ENCODE measurements around the gene PRKCE. TPM values are rescaled to one million over a fixed set of nuclear protein-coding genes. Genes with fewer than 3 reads are reported as not detected.
A peak's percentile ranks its signal among the peaks of the same experiment; 100 is the strongest.

PRKCE gene
- polyA plus RNA-seq, 1 of the 3 experiments (the other 2 are of a cell fraction) = 16.3 TPM

DNA sequence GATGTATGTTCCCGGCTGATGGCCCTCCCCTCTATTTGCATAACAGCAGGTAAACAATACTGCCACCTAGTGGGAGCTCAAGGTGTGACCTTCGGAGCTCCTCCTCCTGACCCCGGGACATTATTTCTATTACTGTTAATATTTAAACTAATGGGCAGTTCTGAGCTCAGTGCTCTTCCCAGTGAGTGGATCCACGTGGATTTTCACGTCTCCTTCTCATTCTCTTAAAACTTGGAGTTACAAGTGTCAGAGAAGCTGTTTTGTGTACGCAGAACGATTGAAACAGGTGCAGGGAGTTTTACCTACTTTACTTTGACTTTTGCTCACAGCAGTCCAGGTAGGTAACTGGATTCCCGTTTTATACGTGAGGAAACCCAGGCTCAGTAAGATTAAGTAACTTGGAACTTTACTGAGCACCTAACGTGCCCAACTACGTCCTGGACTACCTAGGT, 127.3 kb downstream of the PRKCE start:
- POLR2A ChIA-PET = interaction anchor here (1.1 kb wide), 1 partner anchor 35 kb away, joined by 4 read pairs; no protein-coding TSS in a partner anchor
- CTCF ChIA-PET = interaction anchor here (0.6 to 9.6 kb wide), 70 partner anchors 8 to 1552 kb away, joined by 3 to 59 read pairs (median 4); partner anchors contain the start of gene PRKCE

More for the DNA sequence above, 127.3 kb downstream of the PRKCE start:
- Histone ChIP-seq H3K27me3 (ENCODE audit: insufficient read depth) (no peaks in the 10 kb centered on the region), H3K9me2 (no peaks in the 10 kb centered on the region), H2AFZ (ENCODE audit: low read depth) (no peak overlapping the region), H3K9me3 (no peaks in the 10 kb centered on the region), H3K27ac (ENCODE audit: low read depth in 2 of 2, low read length in 1 of 2) (no peak overlapping the region), H4K20me1 (ENCODE audit: insufficient read depth) (peaks cover 6% of the 10 kb centered on the region; the same call in 1 of the 2 replicates), H3K9ac (no peak overlapping the region), H3F3A (replicated peaks; ENCODE audit: insufficient read depth) (no peaks in the 10 kb centered on the region), H3K4me3 (ENCODE audit: low read depth in 2 of 2, low read length in 1 of 2) (no peak overlapping the region), H3K4me2 (no peak overlapping the region), H3K4me1 (ENCODE audit: control insufficient read depth in 1 of 2, insufficient read depth in 2 of 2, low read depth in 1 of 2, low read length in 1 of 2) (peaks cover 0 to 23% of the 10 kb centered on the region in 2 experiments; a peak in 1 of 4 replicates), H3K36me3 (replicated peaks in 1 of 2; ENCODE audit: control insufficient read depth in 1 of 2, insufficient read depth in 2 of 2, low read length in 1 of 2) (no peaks in the 10 kb centered on the region), H3K79me2 (ENCODE audit: insufficient read depth) (no peaks in the 10 kb centered on the region)
- TF ChIP-seq EP300 (IDR thresholded peaks at IDR 0.05; ENCODE audit: borderline replicate concordance in 1 of 2, low read depth in 1 of 2, low read length in 1 of 2) = no peak
- no peak for TF ChIP-seq RXRA (IDR thresholded peaks at IDR 0.05; ENCODE audit: borderline replicate concordance, low read depth)
- no peak for TF ChIP-seq FOXJ3 (CRISPR knock-in tag; IDR thresholded peaks at IDR 0.05)
- TF ChIP-seq, protein P1, sequence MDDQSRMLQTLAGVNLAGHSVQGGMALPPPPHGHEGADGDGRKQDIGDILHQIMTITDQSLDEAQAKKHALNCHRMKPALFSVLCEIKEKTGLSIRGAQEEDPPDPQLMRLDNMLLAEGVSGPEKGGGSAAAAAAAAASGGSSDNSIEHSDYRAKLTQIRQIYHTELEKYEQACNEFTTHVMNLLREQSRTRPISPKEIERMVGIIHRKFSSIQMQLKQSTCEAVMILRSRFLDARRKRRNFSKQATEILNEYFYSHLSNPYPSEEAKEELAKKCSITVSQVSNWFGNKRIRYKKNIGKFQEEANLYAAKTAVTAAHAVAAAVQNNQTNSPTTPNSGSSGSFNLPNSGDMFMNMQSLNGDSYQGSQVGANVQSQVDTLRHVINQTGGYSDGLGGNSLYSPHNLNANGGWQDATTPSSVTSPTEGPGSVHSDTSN (IDR thresholded peaks at IDR 0.05) = no peak
- peak; percentile 53; the same call in 1 of the 2 replicates for TF ChIP-seq RCOR1 (IDR thresholded peaks at IDR 0.05; ENCODE audit: low read length)
- peak; percentile 87 for TF ChIP-seq RAD21 (IDR thresholded peaks at IDR 0.05; ENCODE audit: low read length)
- TF ChIP-seq, protein P2, sequence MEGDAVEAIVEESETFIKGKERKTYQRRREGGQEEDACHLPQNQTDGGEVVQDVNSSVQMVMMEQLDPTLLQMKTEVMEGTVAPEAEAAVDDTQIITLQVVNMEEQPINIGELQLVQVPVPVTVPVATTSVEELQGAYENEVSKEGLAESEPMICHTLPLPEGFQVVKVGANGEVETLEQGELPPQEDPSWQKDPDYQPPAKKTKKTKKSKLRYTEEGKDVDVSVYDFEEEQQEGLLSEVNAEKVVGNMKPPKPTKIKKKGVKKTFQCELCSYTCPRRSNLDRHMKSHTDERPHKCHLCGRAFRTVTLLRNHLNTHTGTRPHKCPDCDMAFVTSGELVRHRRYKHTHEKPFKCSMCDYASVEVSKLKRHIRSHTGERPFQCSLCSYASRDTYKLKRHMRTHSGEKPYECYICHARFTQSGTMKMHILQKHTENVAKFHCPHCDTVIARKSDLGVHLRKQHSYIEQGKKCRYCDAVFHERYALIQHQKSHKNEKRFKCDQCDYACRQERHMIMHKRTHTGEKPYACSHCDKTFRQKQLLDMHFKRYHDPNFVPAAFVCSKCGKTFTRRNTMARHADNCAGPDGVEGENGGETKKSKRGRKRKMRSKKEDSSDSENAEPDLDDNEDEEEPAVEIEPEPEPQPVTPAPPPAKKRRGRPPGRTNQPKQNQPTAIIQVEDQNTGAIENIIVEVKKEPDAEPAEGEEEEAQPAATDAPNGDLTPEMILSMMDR (IDR thresholded peaks at IDR 0.05) = peak; percentile 92
- TF ChIP-seq, protein P3, sequence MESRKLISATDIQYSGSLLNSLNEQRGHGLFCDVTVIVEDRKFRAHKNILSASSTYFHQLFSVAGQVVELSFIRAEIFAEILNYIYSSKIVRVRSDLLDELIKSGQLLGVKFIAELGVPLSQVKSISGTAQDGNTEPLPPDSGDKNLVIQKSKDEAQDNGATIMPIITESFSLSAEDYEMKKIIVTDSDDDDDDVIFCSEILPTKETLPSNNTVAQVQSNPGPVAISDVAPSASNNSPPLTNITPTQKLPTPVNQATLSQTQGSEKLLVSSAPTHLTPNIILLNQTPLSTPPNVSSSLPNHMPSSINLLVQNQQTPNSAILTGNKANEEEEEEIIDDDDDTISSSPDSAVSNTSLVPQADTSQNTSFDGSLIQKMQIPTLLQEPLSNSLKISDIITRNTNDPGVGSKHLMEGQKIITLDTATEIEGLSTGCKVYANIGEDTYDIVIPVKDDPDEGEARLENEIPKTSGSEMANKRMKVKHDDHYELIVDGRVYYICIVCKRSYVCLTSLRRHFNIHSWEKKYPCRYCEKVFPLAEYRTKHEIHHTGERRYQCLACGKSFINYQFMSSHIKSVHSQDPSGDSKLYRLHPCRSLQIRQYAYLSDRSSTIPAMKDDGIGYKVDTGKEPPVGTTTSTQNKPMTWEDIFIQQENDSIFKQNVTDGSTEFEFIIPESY (IDR thresholded peaks at IDR 0.05; ENCODE audit: borderline replicate concordance, low read depth) = no peak
- TF ChIP-seq SMC3 (IDR thresholded peaks at IDR 0.05; ENCODE audit: low read depth, low read length) = peak; percentile 88
- WGBS (ENCODE audit: low lambda C conversion rate) = 60% methylated on average over 11 of the region's 11 CpGs
- DNase-seq = peak; percentile 86

Data from SK-N-SH (cell line).